ENCODE measurements around the gene LRIG1.

LRIG1 gene

GRCh38 chr3:66508461-66508860, 7.6 kb upstream of the LRIG1 start:
- TF ChIP-seq, protein P1, sequence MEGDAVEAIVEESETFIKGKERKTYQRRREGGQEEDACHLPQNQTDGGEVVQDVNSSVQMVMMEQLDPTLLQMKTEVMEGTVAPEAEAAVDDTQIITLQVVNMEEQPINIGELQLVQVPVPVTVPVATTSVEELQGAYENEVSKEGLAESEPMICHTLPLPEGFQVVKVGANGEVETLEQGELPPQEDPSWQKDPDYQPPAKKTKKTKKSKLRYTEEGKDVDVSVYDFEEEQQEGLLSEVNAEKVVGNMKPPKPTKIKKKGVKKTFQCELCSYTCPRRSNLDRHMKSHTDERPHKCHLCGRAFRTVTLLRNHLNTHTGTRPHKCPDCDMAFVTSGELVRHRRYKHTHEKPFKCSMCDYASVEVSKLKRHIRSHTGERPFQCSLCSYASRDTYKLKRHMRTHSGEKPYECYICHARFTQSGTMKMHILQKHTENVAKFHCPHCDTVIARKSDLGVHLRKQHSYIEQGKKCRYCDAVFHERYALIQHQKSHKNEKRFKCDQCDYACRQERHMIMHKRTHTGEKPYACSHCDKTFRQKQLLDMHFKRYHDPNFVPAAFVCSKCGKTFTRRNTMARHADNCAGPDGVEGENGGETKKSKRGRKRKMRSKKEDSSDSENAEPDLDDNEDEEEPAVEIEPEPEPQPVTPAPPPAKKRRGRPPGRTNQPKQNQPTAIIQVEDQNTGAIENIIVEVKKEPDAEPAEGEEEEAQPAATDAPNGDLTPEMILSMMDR (IDR thresholded peaks at IDR 0.05; ENCODE audit: low read depth, low read length, missing control alignments), result no peak
- Histone ChIP-seq H3K4me3 (ENCODE audit: low read depth, low read length) (no peak overlapping the region), H3K27me3 (replicated peaks) (no peaks in the 10 kb centered on the region), H3K36me3 (replicated peaks) (no peaks in the 10 kb centered on the region), H3K27ac (no peak overlapping the region)
- no peak for DNase-seq
- in situ Hi-C loops (cut with HindIII; ENCODE audit: low pct_ligation_motif_present, low sequenced_read_pairs), result no loop called here

DNA sequence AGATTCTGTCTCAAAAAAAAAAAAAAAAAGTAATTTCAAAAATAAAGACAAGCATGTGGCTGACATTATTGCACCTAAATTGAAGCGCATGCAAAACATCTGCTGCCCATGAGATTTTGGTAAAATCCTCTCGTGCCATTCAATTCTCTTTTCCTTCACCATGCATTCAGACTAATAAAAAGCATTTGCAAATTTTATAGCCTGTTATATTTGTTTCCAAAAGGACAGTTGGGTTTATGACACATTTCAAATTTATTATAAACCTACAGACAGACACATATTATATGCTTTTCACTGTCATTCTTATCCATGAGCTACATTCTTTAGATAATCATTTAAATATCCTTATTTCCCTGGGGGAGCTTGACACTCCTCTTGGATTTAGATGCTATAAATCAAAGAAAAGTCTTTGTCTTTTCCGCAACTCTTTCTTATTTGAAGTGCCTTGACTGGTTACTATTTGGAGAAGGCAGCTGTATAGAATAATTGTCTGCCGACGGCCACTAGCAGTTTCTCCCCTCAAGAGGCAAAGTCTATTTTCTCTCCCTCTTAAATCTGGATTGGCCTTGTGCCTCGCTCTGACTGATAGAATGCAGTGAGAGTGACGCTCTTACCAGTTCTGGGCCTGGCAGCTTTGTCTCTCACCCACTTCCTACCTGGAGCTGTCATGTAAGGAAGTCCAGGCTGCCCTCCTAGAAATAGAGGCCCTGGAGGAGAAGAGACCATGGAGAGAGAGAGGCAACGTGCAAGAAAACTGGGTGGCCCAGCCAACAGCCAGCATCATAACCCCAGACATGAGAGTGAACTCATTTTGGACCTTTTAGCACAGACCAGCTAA, 6.8 kb upstream of the LRIG1 start:
- H3K4me3 ChIP-seq (ENCODE audit: low read depth, low read length), result no peak overlapping the region
- no peaks in the 10 kb centered on the region for H3K36me3 ChIP-seq (replicated peaks)
- no peak overlapping the region for H3K27ac ChIP-seq
- in situ Hi-C loops (cut with HindIII; ENCODE audit: low pct_ligation_motif_present, low sequenced_read_pairs), result no loop called here
- TF ChIP-seq, protein P1 (IDR thresholded peaks at IDR 0.05; ENCODE audit: low read depth, low read length, missing control alignments), result no peak
- H3K27me3 ChIP-seq (replicated peaks), result no peaks in the 10 kb centered on the region
- DNase-seq, result no peak

DNA sequence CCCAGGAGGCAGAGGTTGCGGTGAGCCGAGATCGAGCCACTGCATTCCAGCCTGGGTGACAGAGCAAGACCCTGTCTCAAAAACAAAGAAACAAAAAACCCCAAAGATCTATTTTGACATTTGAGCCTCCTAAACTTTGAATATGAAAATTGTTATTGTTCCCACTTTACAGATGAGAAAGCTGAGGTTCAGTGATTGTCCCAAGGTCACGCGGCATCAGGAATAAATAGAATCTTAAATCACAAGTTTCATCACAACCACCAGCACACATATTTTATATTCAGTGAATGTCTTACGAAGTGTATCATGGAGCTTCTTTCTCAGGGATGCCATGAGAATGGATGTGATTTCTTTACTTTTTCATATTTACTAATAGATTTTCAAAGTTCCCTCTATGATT, 5.3 kb upstream of the LRIG1 start:
- TF ChIP-seq, protein P1 (IDR thresholded peaks at IDR 0.05; ENCODE audit: low read depth, low read length, missing control alignments), result no peak
- no peak overlapping the region for H3K27ac ChIP-seq
- no peak for DNase-seq
- H3K4me3 ChIP-seq (ENCODE audit: low read depth, low read length), result no peak overlapping the region
- no peaks in the 10 kb centered on the region for H3K36me3 ChIP-seq (replicated peaks)
- H3K27me3 ChIP-seq (replicated peaks), result no peaks in the 10 kb centered on the region
- in situ Hi-C loops (cut with HindIII; ENCODE audit: low pct_ligation_motif_present, low sequenced_read_pairs), result no loop called here

GRCh38 chr3:66504850-66505641, 4.2 kb upstream of the LRIG1 start:
- H3K27me3 ChIP-seq (replicated peaks), result no peaks in the 10 kb centered on the region
- TF ChIP-seq, protein P1 (IDR thresholded peaks at IDR 0.05; ENCODE audit: low read depth, low read length, missing control alignments), result no peak
- no peak for DNase-seq
- in situ Hi-C loops (cut with HindIII; ENCODE audit: low pct_ligation_motif_present, low sequenced_read_pairs), result no loop called here
- no peak overlapping the region for H3K4me3 ChIP-seq (ENCODE audit: low read depth, low read length)
- no peak overlapping the region for H3K27ac ChIP-seq
- no peaks in the 10 kb centered on the region for H3K36me3 ChIP-seq (replicated peaks)

GRCh38 chr3:66502981-66503380, 2.2 kb upstream of the LRIG1 start:
- Histone ChIP-seq H3K27ac (no peak overlapping the region), H3K4me3 (ENCODE audit: low read depth, low read length) (no peak overlapping the region), H3K36me3 (replicated peaks) (no peaks in the 10 kb centered on the region), H3K27me3 (replicated peaks) (no peaks in the 10 kb centered on the region)
- TF ChIP-seq, protein P1 (IDR thresholded peaks at IDR 0.05; ENCODE audit: low read depth, low read length, missing control alignments), result no peak
- in situ Hi-C loops (cut with HindIII; ENCODE audit: low pct_ligation_motif_present, low sequenced_read_pairs), result no loop called here
- DNase-seq, result no peak
